ENCODE data around the gene KCNQ4. TPM values are rescaled to one million over a fixed set of nuclear protein-coding genes. Genes with fewer than 3 reads are reported as not detected.
A peak's percentile ranks its signal among the peaks of the same experiment; 100 is the strongest.

The KCNQ4 gene
- total RNA-seq, 1 experiment from 2014 or later = 0.74 TPM

- DNase-seq (ENCODE audit: low spot score) = no peak
These were observed 74.2 kb downstream of the KCNQ4 start for GRCh38 chr1:40857737-40858136.

- no peak for DNase-seq (ENCODE audit: low spot score)
These were observed 75.3 kb downstream of the KCNQ4 start for GRCh38 chr1:40858856-40859416.

- no peak for DNase-seq (ENCODE audit: low spot score)
These were observed 77.2 kb downstream of the KCNQ4 start for GRCh38 chr1:40860706-40861223.

GRCh38 chr1:40861224-40862003 is 77.8 kb downstream of the KCNQ4 start:
- no peak for DNase-seq (ENCODE audit: low spot score)

GRCh38 chr1:40862008-40862863 is 78.6 kb downstream of the KCNQ4 start, which contains the start of gene CITED4:
Gene CITED4 (minus strand): TSS chr1:40862363. CDS start chr1:40862127, 236 bp downstream.
- DNase-seq (ENCODE audit: low spot score) = peak; percentile 98

GRCh38 chr1:40868051-40868723 is 84.6 kb downstream of the KCNQ4 start:
- DNase-seq (ENCODE audit: low spot score) = peak; percentile 73

GRCh38 chr1:40870135-40870728 is 86.6 kb downstream of the KCNQ4 start:
- no peak for DNase-seq (ENCODE audit: low spot score)

GRCh38 chr1:40872276-40872675 is 88.7 kb downstream of the KCNQ4 start:
- no peak for DNase-seq (ENCODE audit: low spot score)

GRCh38 chr1:40873863-40874472 is 90.4 kb downstream of the KCNQ4 start:
- DNase-seq (ENCODE audit: low spot score) = no peak

GRCh38 chr1:40876436-40876761 is 92.8 kb downstream of the KCNQ4 start:
- DNase-seq (ENCODE audit: low spot score) = no peak

GRCh38 chr1:40876891-40877290 is 93.3 kb downstream of the KCNQ4 start:
- no peak for DNase-seq (ENCODE audit: low spot score)

- DNase-seq (ENCODE audit: low spot score) = no peak
These were observed 94.1 kb downstream of the KCNQ4 start for GRCh38 chr1:40877698-40878097.

GRCh38 chr1:40878906-40879305 is 95.3 kb downstream of the KCNQ4 start:
- no peak for DNase-seq (ENCODE audit: low spot score)

- no peak for DNase-seq (ENCODE audit: low spot score)
These were observed 96.0 kb downstream of the KCNQ4 start for GRCh38 chr1:40879482-40880175.

- DNase-seq (ENCODE audit: low spot score) = no peak
These were observed 97.4 kb downstream of the KCNQ4 start for GRCh38 chr1:40880813-40881549.

- DNase-seq (ENCODE audit: low spot score) = no peak
These were observed 100.6 kb downstream of the KCNQ4 start for GRCh38 chr1:40884055-40884795.

GRCh38 chr1:40886318-40887011 is 102.9 kb downstream of the KCNQ4 start:
- DNase-seq (ENCODE audit: low spot score) = no peak

- no peak for DNase-seq (ENCODE audit: low spot score)
These were observed 103.4 kb downstream of the KCNQ4 start for GRCh38 chr1:40887012-40887378.

Measured in HT-29 (cell line).